Parathyroid adenoma (tissue), 2 donors: Measurements from ENCODE around the gene SLC22A4.
A peak's percentile ranks its signal among the peaks of the same experiment; 100 is the strongest.

Experiments
- H2AFZ ChIP-seq: fragments of 300-600 bp; sonication (generic); one replicate; pipeline ENCODE4 v1.7.0; 2017; ENCODE audit warnings: antibody characterized with exemption, mild to moderate bottlenecking
- H3K27ac ChIP-seq: fragments of 300-600 bp; sonication (generic); one replicate; pipeline ENCODE4 v1.7.0; 2017
- H3K27me3 ChIP-seq: fragments of 300-600 bp; sonication (generic); one replicate; pipeline ENCODE4 v1.7.0; 2017; ENCODE audit warnings: low read length; ENCODE audit not compliant: control insufficient read depth, insufficient read depth
- H3K36me3 ChIP-seq: fragments of 300-600 bp; sonication (generic); one replicate; pipeline ENCODE4 v1.7.0; 2017; ENCODE audit warnings: low read length; ENCODE audit not compliant: control insufficient read depth, insufficient read depth
- H3K4me1 ChIP-seq: fragments of 300-600 bp; sonication (generic); one replicate; pipeline ENCODE4 v1.7.0; 2017; ENCODE audit warnings: control low read depth
- H3K4me2 ChIP-seq: fragments of 300-600 bp; sonication (generic); one replicate; pipeline ENCODE4 v1.7.0; 2017; ENCODE audit warnings: low read length
- H3K4me3 ChIP-seq: fragments of 300-600 bp; sonication (generic); one replicate; pipeline ENCODE4 v1.7.0; 2017; ENCODE audit warnings: low read depth, low read length
- H3K79me2 ChIP-seq: fragments of 300-600 bp; sonication (generic); one replicate; pipeline ENCODE4 v1.7.0; 2017; ENCODE audit warnings: control low read depth
- H3K9ac ChIP-seq: fragments of 300-600 bp; sonication (generic); one replicate; pipeline ENCODE4 v1.7.0; 2017; ENCODE audit warnings: mild to moderate bottlenecking
- H3K9me3 ChIP-seq: fragments of 300-600 bp; sonication (generic); one replicate; pipeline ENCODE4 v1.7.0; 2017; ENCODE audit warnings: low read length; ENCODE audit not compliant: control insufficient read depth
- CTCF ChIP-seq: fragments of 300-600 bp; sonication (generic); IDR thresholded peaks from one replicate; pipeline ENCODE4 v1.7.0; 2017; ENCODE audit warnings: antibody characterized with exemption, mild to moderate bottlenecking
- donor health status: primary hyperparathyroidism.

SLC22A4 gene

GRCh38 chr5:132365213-132365612 lies 71.0 kb downstream of the SLC22A4 start:
- no peak for TF ChIP-seq CTCF
- no peaks in the 10 kb centered on the region for H3K36me3 ChIP-seq
- no peak overlapping the region for H3K4me2 ChIP-seq
- H3K9ac ChIP-seq, result no peak overlapping the region
- no peak overlapping the region for H3K4me3 ChIP-seq
- H3K4me1 ChIP-seq, result peaks cover 6% of the 10 kb centered on the region
- H2AFZ ChIP-seq, result no peak overlapping the region
- H3K79me2 ChIP-seq, result peaks cover 14% of the 10 kb centered on the region
- no peak overlapping the region for H3K27ac ChIP-seq
- no peaks in the 10 kb centered on the region for H3K27me3 ChIP-seq
- H3K9me3 ChIP-seq, result no peaks in the 10 kb centered on the region

GRCh38 chr5:132368186-132368585 lies 74.0 kb downstream of the SLC22A4 start:
- H3K4me1 ChIP-seq, result peaks cover 22% of the 10 kb centered on the region

GRCh38 chr5:132369007-132369473 lies 74.8 kb downstream of the SLC22A4 start:
- Histone ChIP-seq H3K27me3 (no peaks in the 10 kb centered on the region), H3K36me3 (no peaks in the 10 kb centered on the region), H3K79me2 (peaks cover 11% of the 10 kb centered on the region), H3K27ac (peak overlapping the region; percentile 89), H2AFZ (peak overlapping the region; percentile 79), H3K9me3 (no peaks in the 10 kb centered on the region), H3K4me3 (peak overlapping the region; percentile 90), H3K4me2 (peak overlapping the region; percentile 96), H3K9ac (peak overlapping the region; percentile 91), H3K4me1 (peaks cover 26% of the 10 kb centered on the region)
- TF ChIP-seq CTCF, result no peak

More at GRCh38 chr5:132368186-132368585, 74.0 kb downstream of the SLC22A4 start:
- no peaks in the 10 kb centered on the region for H3K36me3 ChIP-seq
- H3K27ac ChIP-seq, result no peak overlapping the region
- no peak overlapping the region for H3K9ac ChIP-seq
- no peak overlapping the region for H3K4me3 ChIP-seq
- TF ChIP-seq CTCF, result no peak
- no peak overlapping the region for H3K4me2 ChIP-seq
- H3K27me3 ChIP-seq, result no peaks in the 10 kb centered on the region
- no peaks in the 10 kb centered on the region for H3K9me3 ChIP-seq
- H2AFZ ChIP-seq, result no peak overlapping the region
- H3K79me2 ChIP-seq, result peaks cover 10% of the 10 kb centered on the region

- Histone ChIP-seq H3K4me2 (peak within 1 kb of the TSS; percentile 96), H3K36me3 (no peaks in the 10 kb centered on the region), H3K4me3 (peak within 1 kb of the TSS; percentile 90), H3K79me2 (peaks cover 17% of the 10 kb centered on the region), H2AFZ (peak within 1 kb of the TSS; percentile 79), H3K9me3 (no peaks in the 10 kb centered on the region), H3K9ac (peak within 1 kb of the TSS; percentile 91), H3K27me3 (no peaks in the 10 kb centered on the region), H3K27ac (peak within 1 kb of the TSS; percentile 89), H3K4me1 (peaks cover 31% of the 10 kb centered on the region)
- no peak for TF ChIP-seq CTCF
These were observed 75.4 kb downstream of the SLC22A4 start, which contains the start of gene SLC22A5 for GRCh38 chr5:132369474-132370180. TSS of gene SLC22A5 (plus strand) at chr5:132369710. CDS start at chr5:132369973, 263 bp downstream.
